K562 (cell line): ENCODE measurements around the gene KIF18B. TPM values are rescaled to one million over a fixed set of nuclear protein-coding genes. Genes with fewer than 3 reads are reported as not detected.

Experiments used
- ATAC-seq: fragments of 200-7000 bp; cut with Tn5 transposase; 3 replicates; pipeline ENCODE4 v1.9.1; 2020; ENCODE audit warnings: moderate library complexity
- BruUV-seq: library from RNA; stranded (reverse); fragments of 400-500 nt; replicated peaks from 2 replicates; lab custom pipeline; 2021; lab: Mats Ljungman, UMichigan
- CTCF ChIA-PET: fragments of 300-600 bp; formaldehyde crosslinking; extraction: SDS; loops from one replicate; lab custom pipeline; 2021; ENCODE audit warnings: low intra/inter-chr PET ratio; lab: Yijun Ruan, JAX
- POLR2A ChIA-PET: fragments of 300-600, 350-650 bp; sonication (Branson Sonifier 250); formaldehyde crosslinking; extraction: SDS; loops from one replicate; lab custom pipeline; 2021; ENCODE audit warnings: antibody characterized with exemption, inconsistent platforms; lab: Yijun Ruan, JAX
- DNase-seq, 4 experiments: peaks; one replicate each; pipeline versions ENCODE4 v3.0.0 to v3.0.0-alpha.2; 2011 to 2018; ENCODE audit warnings: low spot score in 3 of 4, mixed read lengths in 3 of 4; ENCODE audit errors: extremely low read depth in 1 of 4
- FAIRE-seq: peaks from 2 replicates; lab custom pipeline; 2011; peaks lifted over from hg19 to GRCh38; lab: Jason Lieb, UNC
- H2AFZ ChIP-seq: 2 replicates; pipeline ENCODE4 v1.6.0; 2011; ENCODE audit warnings: low read depth, low read length, control low read depth, inconsistent platforms
- H3K27ac ChIP-seq: fragments of 200-600 bp; 3 replicates; pipeline ENCODE4 v1.8.0; 2011; ENCODE audit warnings: low read depth, mild to moderate bottlenecking, control low read depth, inconsistent platforms, low read length, moderate library complexity, mixed read lengths; ENCODE audit errors: extremely low read depth
- H3K27me3 ChIP-seq, 2 experiments: fragments of 300-600 bp in 1 of 2; 2 replicates in 1 of 2; 3 replicates in 1 of 2; pipeline versions ENCODE4 v1.6.0 to v1.8.0; 2011; ENCODE audit warnings: inconsistent platforms in 2 of 2, low read length in 2 of 2, mild to moderate bottlenecking in 1 of 2, mixed read lengths in 1 of 2, moderate library complexity in 1 of 2; ENCODE audit not compliant: control insufficient read depth in 2 of 2, insufficient read depth in 2 of 2
- H3K36me3 ChIP-seq: fragments of 300-600 bp; 3 replicates; pipeline ENCODE4 v1.8.0; 2011; ENCODE audit warnings: mild to moderate bottlenecking, low read length, inconsistent platforms; ENCODE audit not compliant: control insufficient read depth, insufficient read depth
- H3K4me1 ChIP-seq, 2 experiments: fragments of 200-600 bp in 1 of 2; replicated peaks in 1 of 2; 2 replicates in 1 of 2; 3 replicates in 1 of 2; pipeline versions ENCODE4 v1.5.1 to v1.8.0; 2011; ENCODE audit warnings: inconsistent platforms in 2 of 2, low read length in 2 of 2, mild to moderate bottlenecking in 1 of 2, mixed read lengths in 1 of 2, moderate library complexity in 1 of 2; ENCODE audit not compliant: control insufficient read depth in 2 of 2, insufficient read depth in 2 of 2
- H3K4me2 ChIP-seq: 2 replicates; pipeline ENCODE4 v1.6.1; 2011; ENCODE audit warnings: low read length, control low read depth, inconsistent platforms, mixed read lengths; ENCODE audit not compliant: insufficient read depth
- H3K4me3 ChIP-seq: fragments of 200-600 bp; sonication (generic), shearing (Covaris generic); 2 replicates; pipeline ENCODE4 v1.5.1; 2016; ENCODE audit warnings: control low read depth, inconsistent platforms
- H3K79me2 ChIP-seq: fragments of 200-600 bp; 3 replicates; pipeline ENCODE4 v1.8.0; 2011; ENCODE audit warnings: low read length, inconsistent platforms; ENCODE audit not compliant: control insufficient read depth, insufficient read depth
- H3K9ac ChIP-seq, 2 experiments: 2 replicates each; pipeline versions ENCODE4 v1.6.0 to v1.6.1; 2011; ENCODE audit warnings: low read depth in 2 of 2, low read length in 2 of 2, control low read depth in 1 of 2, inconsistent platforms in 1 of 2, mild to moderate bottlenecking in 1 of 2, mixed read lengths in 1 of 2; ENCODE audit not compliant: insufficient read depth in 1 of 2
- H3K9me1 ChIP-seq: one replicate; pipeline ENCODE4 v1.6.0; 2011; ENCODE audit warnings: inconsistent platforms, mild to moderate bottlenecking, low read length, moderate library complexity; ENCODE audit not compliant: control insufficient read depth, insufficient read depth
- H3K9me3 ChIP-seq: replicated peaks from 2 replicates; pipeline ENCODE4 v1.5.1; 2011; ENCODE audit warnings: low read depth, low read length, inconsistent platforms; ENCODE audit not compliant: control insufficient read depth, insufficient read depth
- H4K20me1 ChIP-seq: replicated peaks from 2 replicates; pipeline ENCODE4 v1.6.1; 2011; ENCODE audit warnings: low read length, inconsistent platforms, mixed read lengths; ENCODE audit not compliant: control insufficient read depth, insufficient read depth
- BCOR ChIP-seq: fragments of 450-650 bp; IDR thresholded peaks from 2 replicates; pipeline ENCODE4 v1.6.1; 2016
- CHD2 ChIP-seq: IDR thresholded peaks from 2 replicates; pipeline ENCODE4 v1.6.1; 2011; ENCODE audit warnings: low read depth, low read length
- CXXC5 ChIP-seq: fragments of 250-450 bp; sonication (Bioruptor Pico); IDR thresholded peaks from 2 replicates; pipeline ENCODE4 v1.8.0; 2022; ENCODE audit warnings: inconsistent platforms, mild to moderate bottlenecking, moderate library complexity
- E2F6 ChIP-seq, 2 experiments: IDR thresholded peaks; 2 replicates each; pipeline ENCODE4 v1.6.1; 2011; ENCODE audit warnings: borderline replicate concordance in 1 of 2, control low read depth in 1 of 2, low read depth in 1 of 2, low read length in 1 of 2, mild to moderate bottlenecking in 1 of 2, mixed read lengths in 1 of 2, moderate library complexity in 1 of 2; ENCODE audit not compliant: insufficient read depth in 1 of 2, insufficient read length in 1 of 2, poor library complexity in 1 of 2, severe bottlenecking in 1 of 2; ENCODE audit errors: extremely low read depth in 1 of 2
- FOXP1 ChIP-seq: sonication (generic); formaldehyde crosslinking; IDR thresholded peaks from 2 replicates; pipeline ENCODE4 v1.8.0; 2022; ENCODE audit warnings: mild to moderate bottlenecking, missing genetic modification reagents
- GATA2 ChIP-seq: sonication (generic); formaldehyde crosslinking; IDR thresholded peaks from 2 replicates; pipeline ENCODE4 v1.4.0; 2020; ENCODE audit warnings: mild to moderate bottlenecking, missing genetic modification reagents
- LEF1 ChIP-seq: fragments of 450-650 bp; IDR thresholded peaks from 2 replicates; pipeline ENCODE4 v1.6.1; 2016; ENCODE audit warnings: mild to moderate bottlenecking
- MTA1 ChIP-seq: fragments of 450-650 bp; IDR thresholded peaks from 2 replicates; pipeline ENCODE4 v1.6.1; 2017; ENCODE audit warnings: borderline replicate concordance
- PTBP1 ChIP-seq: fragments of 200-400 bp; formaldehyde crosslinking; IDR thresholded peaks from 2 replicates; pipeline ENCODE4 v1.6.1; 2017; ENCODE audit warnings: low read depth, low read length
- TAF1 ChIP-seq: IDR thresholded peaks from 2 replicates; pipeline ENCODE4 v1.6.1; 2011; ENCODE audit warnings: mild to moderate bottlenecking, low read length, moderate library complexity; ENCODE audit not compliant: insufficient read depth, control insufficient read depth, severe bottlenecking; ENCODE audit errors: extremely low read depth
- TGIF2 ChIP-seq: sonication (generic); formaldehyde crosslinking; IDR thresholded peaks from 2 replicates; pipeline ENCODE4 v1.8.1; 2022; ENCODE audit warnings: mild to moderate bottlenecking, missing genetic modification reagents, moderate library complexity
- ZNF143 ChIP-seq: sonication (generic); formaldehyde crosslinking; IDR thresholded peaks from 2 replicates; pipeline ENCODE4 v1.9.0; 2022; ENCODE audit warnings: mild to moderate bottlenecking, missing genetic modification reagents
- ZNF41 ChIP-seq: fragments of 250-450 bp; sonication (Bioruptor Pico); conservative IDR thresholded peaks from 2 replicates; pipeline ENCODE4 v1.4.0; 2020; ENCODE audit warnings: mild to moderate bottlenecking
- ZNF444 ChIP-seq: fragments of 250-450 bp; sonication (Bioruptor Pico); IDR thresholded peaks from 2 replicates; pipeline ENCODE4 v1.4.0; 2020; ENCODE audit warnings: mild to moderate bottlenecking, moderate library complexity
- ZNF644 ChIP-seq: fragments of 200-800 bp; sonication (Bioruptor generic); IDR thresholded peaks from 2 replicates; pipeline ENCODE4 v1.6.1; 2016; ENCODE audit warnings: low read depth, missing genetic modification characterization, missing compliant biosample characterization
- ZNF717 ChIP-seq: fragments of 250-450 bp; sonication (Bioruptor Pico); IDR thresholded peaks from 2 replicates; pipeline ENCODE4 v1.5.0; 2021
- WGBS: fragments of 100-300 bp; shearing (Covaris generic); methylation state at CpG from one replicate; pipeline ENCODE4 v1.1.6; 2016; ENCODE audit warnings: low coverage, mixed read lengths; ENCODE audit not compliant: insufficient coverage; ENCODE audit errors: missing lambda C conversion rate; 5-methylcytosine and 5-hydroxymethylcytosine counted together
- in situ Hi-C: fragments of 300-500 bp; cut with MboI; formaldehyde crosslinking; loops from 4 replicates; pipeline ENCODE4 v1.15.0; 2018; ENCODE audit warnings: inconsistent platforms, mixed read lengths
- intact Hi-C: fragments of 100-400 bp; cut with micrococcal nuclease; formaldehyde crosslinking; loops from 2 replicates; pipeline ENCODE4 v1.14.2; 2022
- polyA plus RNA-seq, 8 experiments: library from polyadenylated mRNA; depleted of rRNA in 4 of 8; stranded (reverse) in 5 of 8; unstranded in 3 of 8; fragments of >200 nt; fragmentation: Nextera tagmentation in 2 of 8; fragmentation: Illumina TruSeq in 1 of 8; extraction: Ambion mirVana in 2 of 8; extraction: Trizol in 1 of 8; gene quantifications; 2 replicates each; pipeline versions ENCODE4 v1.2.1 to v1.2.3, GENCODE V29; 2011 to 2014; ENCODE audit warnings: inconsistent platforms in 1 of 8, missing spikeins in 1 of 8
- total RNA-seq, 7 experiments: library from RNA; depleted of rRNA in 6 of 7; stranded (reverse); fragments of >200 nt in 6 of 7; fragmentation: Illumina TruSeq in 2 of 7; extraction: Trizol in 2 of 7; gene quantifications; 2 replicates each; pipeline versions ENCODE4 v1.2.1 to v1.2.3, GENCODE V29; 2011 to 2021; ENCODE audit warnings: low replicate concordance in 1 of 7
- TF ChIP-seq, protein P1 (sequence below): fragments of 450-650 bp; formaldehyde crosslinking; IDR thresholded peaks from 2 replicates; pipeline ENCODE4 v1.4.0; 2020; ENCODE audit warnings: mild to moderate bottlenecking

Gene KIF18B
- total and polyA plus RNA-seq, 9 of the 15 experiments (the other 6 are each of a cell fraction or from before 2014, with no cell fraction given) = 2.0 to 42.8 (median 13.2) TPM

DNA sequence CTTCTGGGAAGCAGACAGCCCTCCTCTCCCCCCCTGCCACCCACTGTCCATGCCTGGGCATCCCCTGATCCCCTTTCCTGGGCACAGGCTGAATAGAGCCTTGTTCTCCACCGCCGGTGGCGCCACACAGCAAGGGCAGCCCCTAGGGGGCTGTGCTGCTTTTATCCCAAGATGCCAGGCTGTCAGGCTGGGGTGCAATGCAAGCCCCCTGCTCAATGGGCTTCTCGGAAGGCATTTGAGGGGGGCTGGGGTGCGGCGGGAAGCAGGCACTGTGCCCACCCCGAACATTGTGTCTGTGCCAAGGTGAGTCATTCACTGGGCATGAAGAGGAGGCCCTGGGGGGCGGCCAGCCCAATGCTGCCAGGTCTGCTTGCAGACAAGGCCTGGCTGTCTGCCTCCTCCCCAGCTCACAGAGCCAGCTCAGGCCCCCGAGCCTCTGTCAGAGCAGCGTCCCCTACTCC, 30.8 kb downstream of the KIF18B start:
- TF ChIP-seq ZNF41 (CRISPR knock-in tag) (no peak), ZNF143 (CRISPR knock-in tag) (no peak), PTBP1 (no peak), FOXP1 (CRISPR knock-in tag) (no peak), TAF1 (no peak), CXXC5 (CRISPR knock-in tag) (no peak), ZNF644 (no peak), MTA1 (no peak), CHD2 (no peak), GATA2 (CRISPR knock-in tag) (no peak), E2F6 (IDR thresholded peaks at IDR 0.05; ENCODE audit: borderline replicate concordance in 1 of 2, extremely low read depth in 1 of 2, insufficient read depth in 1 of 2, insufficient read length in 1 of 2, low read depth in 1 of 2, low read length in 1 of 2, poor library complexity in 1 of 2, severe bottlenecking in 1 of 2) (no peak), LEF1 (no peak), ZNF444 (CRISPR knock-in tag) (no peak), BCOR (no peak), ZNF717 (CRISPR knock-in tag) (no peak), TGIF2 (CRISPR knock-in tag) (no peak)
- TF ChIP-seq, protein P1, sequence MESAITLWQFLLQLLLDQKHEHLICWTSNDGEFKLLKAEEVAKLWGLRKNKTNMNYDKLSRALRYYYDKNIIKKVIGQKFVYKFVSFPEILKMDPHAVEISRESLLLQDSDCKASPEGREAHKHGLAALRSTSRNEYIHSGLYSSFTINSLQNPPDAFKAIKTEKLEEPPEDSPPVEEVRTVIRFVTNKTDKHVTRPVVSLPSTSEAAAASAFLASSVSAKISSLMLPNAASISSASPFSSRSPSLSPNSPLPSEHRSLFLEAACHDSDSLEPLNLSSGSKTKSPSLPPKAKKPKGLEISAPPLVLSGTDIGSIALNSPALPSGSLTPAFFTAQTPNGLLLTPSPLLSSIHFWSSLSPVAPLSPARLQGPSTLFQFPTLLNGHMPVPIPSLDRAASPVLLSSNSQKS (CRISPR knock-in tag) = no peak

More for the DNA sequence above, 30.8 kb downstream of the KIF18B start:
- ChIA-PET CTCF (no interaction called here), POLR2A (no interaction called here)
- H4K20me1 ChIP-seq = 0 out of 2 replicates have a peak, but pooled peaks cover 6% of the 10 kb centered on the region
- H2AFZ ChIP-seq = no peak overlapping the region
- no TSS peak for BruUV-seq
- H3K9ac ChIP-seq = no peak overlapping the region
- FAIRE-seq = no peak
- in situ Hi-C loops (loop anchor here (5.0 kb wide), 1 partner anchor 100 kb away; no protein-coding TSS in a partner anchor), intact Hi-C loops (no loop called here)
- peaks cover 2 to 19% of the 10 kb centered on the region in 2 experiments; a peak in 2 of 5 replicates for H3K27me3 ChIP-seq
- no peak for DNase-seq
- H3K4me1 ChIP-seq = peaks cover 7 to 20% of the 10 kb centered on the region in 2 experiments; a peak in 4 of 5 replicates
- H3K36me3 ChIP-seq = no peaks in the 10 kb centered on the region
- no peak overlapping the region for H3K4me2 ChIP-seq
- no peaks in the 10 kb centered on the region for H3K9me3 ChIP-seq
- no peaks in the 10 kb centered on the region for H3K79me2 ChIP-seq
- 46% methylated on average over 9 of the region's 10 CpGs for WGBS
- ATAC-seq = no peak
- no peaks in the 10 kb centered on the region for H3K9me1 ChIP-seq
- no peak overlapping the region for H3K27ac ChIP-seq
- H3K4me3 ChIP-seq = no peak overlapping the region
